ENCODE data around the gene HCFC1. TPM values are rescaled to one million over a fixed set of nuclear protein-coding genes. Genes with fewer than 3 reads are reported as not detected.
"Not testable (repeated sequence)": the region's sequence is repeated elsewhere in the genome, so short reads cannot be mapped to it uniquely, and the experiment has no call there.

The HCFC1 gene
- polyA plus RNA-seq, 12 donors = 24.3 to 129 (median 31.2) TPM

GRCh38 chrX:154010330-154011087 lies 38.9 kb upstream of the HCFC1 start:
- DNase-seq = no peak

GRCh38 chrX:154008521-154008920 lies 36.9 kb upstream of the HCFC1 start:
- DNase-seq = no peak

GRCh38 chrX:154006947-154007346 lies 35.3 kb upstream of the HCFC1 start:
- DNase-seq = no peak

- no peak for DNase-seq
Measured at GRCh38 chrX:154004315-154004714, 32.7 kb upstream of the HCFC1 start.

- no peak for DNase-seq
Measured at GRCh38 chrX:154002215-154002719, 30.6 kb upstream of the HCFC1 start.

GRCh38 chrX:154000051-154000450 lies 28.4 kb upstream of the HCFC1 start:
- no peak for DNase-seq

GRCh38 chrX:153999359-154000037 lies 27.9 kb upstream of the HCFC1 start:
- no peak for DNase-seq

GRCh38 chrX:153995504-153995903 lies 23.9 kb upstream of the HCFC1 start:
- DNase-seq = no peak

GRCh38 chrX:153994398-153994797 lies 22.8 kb upstream of the HCFC1 start:
- DNase-seq = not testable (repeated sequence)

- DNase-seq = no peak
Measured at GRCh38 chrX:153993978-153994377, 22.4 kb upstream of the HCFC1 start.

- no peak for DNase-seq
Measured at GRCh38 chrX:153993079-153993478, 21.5 kb upstream of the HCFC1 start.

- DNase-seq = no peak
Measured at GRCh38 chrX:153992180-153992579, 20.6 kb upstream of the HCFC1 start.

- no peak for DNase-seq
Measured at GRCh38 chrX:153991013-153991580, 19.5 kb upstream of the HCFC1 start.

GRCh38 chrX:153989973-153990655 lies 18.5 kb upstream of the HCFC1 start:
- DNase-seq = no peak

- no peak for DNase-seq
Measured at GRCh38 chrX:153988493-153988892, 16.9 kb upstream of the HCFC1 start.

- DNase-seq = no peak
Measured at GRCh38 chrX:153984351-153985178, 12.9 kb upstream of the HCFC1 start.

- no peak for DNase-seq
Measured at GRCh38 chrX:153983321-153983801, 11.7 kb upstream of the HCFC1 start.

GRCh38 chrX:153981771-153982533 lies 10.3 kb upstream of the HCFC1 start:
- no peak for DNase-seq

- DNase-seq = no peak
Measured at GRCh38 chrX:153981231-153981630, 9.6 kb upstream of the HCFC1 start.

- not testable (repeated sequence) for DNase-seq
Measured at GRCh38 chrX:153980394-153980793, 8.8 kb upstream of the HCFC1 start.

Data from muscle of arm (tissue), 12 donors.